Measurements from ENCODE around the gene BARHL1. TPM values are rescaled to one million over a fixed set of nuclear protein-coding genes. Genes with fewer than 3 reads are reported as not detected.

BARHL1 gene
- total RNA-seq, 2 experiments from 2014 or later, result not detected

- no peak for DNase-seq (ENCODE audit: low spot score)
- Histone ChIP-seq H4K20me1 (ENCODE audit: insufficient read depth, low read length) (no peaks in the 10 kb centered on the region), H3K9me3 (ENCODE audit: low read length) (no peaks in the 10 kb centered on the region), H3K27ac (ENCODE audit: low read depth, low read length, poor library complexity, severe bottlenecking) (no peak overlapping the region), H3K9me2 (ENCODE audit: insufficient read depth, low read length) (no peaks in the 10 kb centered on the region), H3K4me3 (ENCODE audit: low read depth, low read length, poor library complexity, severe bottlenecking) (no peak overlapping the region), H3K4me2 (ENCODE audit: low read length) (no peak overlapping the region), H3K79me2 (ENCODE audit: insufficient read depth, low read depth, low read length) (no peaks in the 10 kb centered on the region), H3K4me1 (ENCODE audit: insufficient read depth, low read length, poor library complexity, severe bottlenecking) (no peaks in the 10 kb centered on the region), H3K36me3 (ENCODE audit: insufficient read depth, low read length) (peaks cover 41% of the 10 kb centered on the region), H2AFZ (ENCODE audit: low read length) (no peak overlapping the region)
- POLR2A ChIA-PET, result no interaction called here
- CTCF ChIA-PET (ENCODE audit: unreplicated experiment), result no interaction called here
- TF ChIP-seq CTCF (conservative IDR thresholded peaks at IDR 0.05; ENCODE audit: low read length), result no peak
- TF ChIP-seq EZH2phosphoT487 (IDR thresholded peaks at IDR 0.05; ENCODE audit: borderline replicate concordance, low read depth, low read length), result no peak
- BruUV-seq (replicated peaks), result no TSS peak
- intact Hi-C loops (cut with micrococcal nuclease; ENCODE audit: unreplicated experiment), result no loop called here
Measured at GRCh38 chr9:132592451-132592850, 10.0 kb downstream of the BARHL1 start.

GRCh38 chr9:132594412-132594811 lies 12.0 kb downstream of the BARHL1 start:
- no peak for DNase-seq (ENCODE audit: low spot score)
- TF ChIP-seq EZH2phosphoT487 (IDR thresholded peaks at IDR 0.05; ENCODE audit: borderline replicate concordance, low read depth, low read length), result no peak
- no peak for TF ChIP-seq CTCF (conservative IDR thresholded peaks at IDR 0.05; ENCODE audit: low read length)
- no peaks in the 10 kb centered on the region for H3K9me3 ChIP-seq (ENCODE audit: low read length)
- no peak overlapping the region for H3K4me2 ChIP-seq (ENCODE audit: low read length)
- no peaks in the 10 kb centered on the region for H4K20me1 ChIP-seq (ENCODE audit: insufficient read depth, low read length)
- H3K9me2 ChIP-seq (ENCODE audit: insufficient read depth, low read length), result no peaks in the 10 kb centered on the region
- no peaks in the 10 kb centered on the region for H3K79me2 ChIP-seq (ENCODE audit: insufficient read depth, low read depth, low read length)
- H2AFZ ChIP-seq (ENCODE audit: low read length), result no peak overlapping the region
- no peaks in the 10 kb centered on the region for H3K4me1 ChIP-seq (ENCODE audit: insufficient read depth, low read length, poor library complexity, severe bottlenecking)
- H3K4me3 ChIP-seq (ENCODE audit: low read depth, low read length, poor library complexity, severe bottlenecking), result no peak overlapping the region
- intact Hi-C loops (cut with micrococcal nuclease; ENCODE audit: unreplicated experiment), result no loop called here
- H3K27ac ChIP-seq (ENCODE audit: low read depth, low read length, poor library complexity, severe bottlenecking), result no peak overlapping the region
- ChIA-PET POLR2A (no interaction called here), CTCF (ENCODE audit: unreplicated experiment) (no interaction called here)
- BruUV-seq (replicated peaks), result no TSS peak
- H3K36me3 ChIP-seq (ENCODE audit: insufficient read depth, low read length), result peaks cover 59% of the 10 kb centered on the region

GRCh38 chr9:132595319-132595718 lies 12.9 kb downstream of the BARHL1 start:
- TF ChIP-seq CTCF (conservative IDR thresholded peaks at IDR 0.05; ENCODE audit: low read length), result no peak
- TF ChIP-seq EZH2phosphoT487 (IDR thresholded peaks at IDR 0.05; ENCODE audit: borderline replicate concordance, low read depth, low read length), result no peak

More at GRCh38 chr9:132595319-132595718, 12.9 kb downstream of the BARHL1 start:
- Histone ChIP-seq H2AFZ (ENCODE audit: low read length) (no peak overlapping the region), H3K79me2 (ENCODE audit: insufficient read depth, low read depth, low read length) (no peaks in the 10 kb centered on the region), H3K36me3 (ENCODE audit: insufficient read depth, low read length) (peaks cover 68% of the 10 kb centered on the region), H3K4me1 (ENCODE audit: insufficient read depth, low read length, poor library complexity, severe bottlenecking) (no peaks in the 10 kb centered on the region), H4K20me1 (ENCODE audit: insufficient read depth, low read length) (no peaks in the 10 kb centered on the region), H3K9me2 (ENCODE audit: insufficient read depth, low read length) (no peaks in the 10 kb centered on the region), H3K27ac (ENCODE audit: low read depth, low read length, poor library complexity, severe bottlenecking) (no peak overlapping the region), H3K4me2 (ENCODE audit: low read length) (no peak overlapping the region), H3K4me3 (ENCODE audit: low read depth, low read length, poor library complexity, severe bottlenecking) (no peak overlapping the region), H3K9me3 (ENCODE audit: low read length) (no peaks in the 10 kb centered on the region)
- intact Hi-C loops (cut with micrococcal nuclease; ENCODE audit: unreplicated experiment), result no loop called here
- ChIA-PET POLR2A (no interaction called here), CTCF (ENCODE audit: unreplicated experiment) (no interaction called here)
- DNase-seq (ENCODE audit: low spot score), result no peak
- no TSS peak for BruUV-seq (replicated peaks)

All from OCI-LY7 (cell line).